ENCODE data around the gene UTF1. TPM values are rescaled to one million over a fixed set of nuclear protein-coding genes. Genes with fewer than 3 reads are reported as not detected.

Gene UTF1
- total RNA-seq, 2 experiments from 2014 or later: not detected

DNA sequence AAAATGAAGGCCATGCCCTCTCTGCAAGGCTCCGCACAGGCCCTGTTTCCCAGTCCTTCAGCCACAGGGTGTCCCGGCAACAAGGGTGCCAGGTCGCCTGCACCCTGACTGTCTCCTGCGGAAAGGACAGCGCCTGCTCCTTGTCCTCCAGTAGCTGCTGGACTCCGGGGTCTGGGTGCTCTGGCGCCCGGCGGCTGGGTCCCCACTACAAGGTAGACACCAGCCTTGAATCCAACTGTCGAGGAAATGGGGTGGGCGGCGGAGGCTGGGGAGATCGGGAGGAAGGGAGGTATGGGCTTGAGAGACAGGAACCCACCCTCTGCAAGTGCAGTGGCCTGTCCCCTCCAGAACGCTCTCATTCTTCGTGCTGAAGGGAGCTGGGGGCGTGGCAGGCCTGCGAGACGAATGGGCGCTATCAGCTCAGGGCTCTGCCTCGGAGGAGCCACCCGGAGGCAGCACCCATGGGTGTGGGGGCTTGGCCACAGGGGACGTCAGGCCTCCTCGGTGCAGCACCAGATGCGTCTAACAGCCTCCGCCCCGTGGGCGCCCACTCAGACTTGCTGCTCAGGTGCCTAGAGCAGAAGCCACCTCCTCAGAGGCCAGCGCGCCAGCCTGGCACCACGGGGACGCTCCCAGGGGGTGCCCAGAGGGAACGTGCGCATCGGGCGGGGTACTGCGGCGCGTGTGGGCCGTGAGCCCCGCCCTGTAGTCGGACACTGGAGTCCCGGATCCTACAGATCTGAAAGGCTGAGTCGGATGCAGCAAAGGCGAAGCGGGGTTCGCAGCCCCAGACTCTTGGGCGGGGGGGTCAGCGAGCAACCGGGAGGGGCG, 31.1 kb downstream of the UTF1 start:
- Histone ChIP-seq H3K79me2 (ENCODE audit: insufficient read depth, low read depth, low read length) (no peaks in the 10 kb centered on the region), H3K9me2 (ENCODE audit: insufficient read depth, low read length) (no peaks in the 10 kb centered on the region), H2AFZ (ENCODE audit: low read length) (peak overlapping the region; percentile 74; the same call in 1 of the 2 replicates), H3K4me1 (ENCODE audit: insufficient read depth, low read length, poor library complexity, severe bottlenecking) (peaks cover 26% of the 10 kb centered on the region), H3K9me3 (ENCODE audit: low read length) (no peaks in the 10 kb centered on the region), H3K4me3 (ENCODE audit: low read depth, low read length, poor library complexity, severe bottlenecking) (peak overlapping the region; percentile 69), H3K4me2 (ENCODE audit: low read length) (peak overlapping the region; percentile 97), H3K27ac (ENCODE audit: low read depth, low read length, poor library complexity, severe bottlenecking) (no peak overlapping the region), H4K20me1 (ENCODE audit: insufficient read depth, low read length) (no peaks in the 10 kb centered on the region), H3K36me3 (ENCODE audit: insufficient read depth, low read length) (no peaks in the 10 kb centered on the region)
- no peak for TF ChIP-seq EZH2phosphoT487 (IDR thresholded peaks at IDR 0.05; ENCODE audit: borderline replicate concordance, low read depth, low read length)
- TF ChIP-seq, protein P1, sequence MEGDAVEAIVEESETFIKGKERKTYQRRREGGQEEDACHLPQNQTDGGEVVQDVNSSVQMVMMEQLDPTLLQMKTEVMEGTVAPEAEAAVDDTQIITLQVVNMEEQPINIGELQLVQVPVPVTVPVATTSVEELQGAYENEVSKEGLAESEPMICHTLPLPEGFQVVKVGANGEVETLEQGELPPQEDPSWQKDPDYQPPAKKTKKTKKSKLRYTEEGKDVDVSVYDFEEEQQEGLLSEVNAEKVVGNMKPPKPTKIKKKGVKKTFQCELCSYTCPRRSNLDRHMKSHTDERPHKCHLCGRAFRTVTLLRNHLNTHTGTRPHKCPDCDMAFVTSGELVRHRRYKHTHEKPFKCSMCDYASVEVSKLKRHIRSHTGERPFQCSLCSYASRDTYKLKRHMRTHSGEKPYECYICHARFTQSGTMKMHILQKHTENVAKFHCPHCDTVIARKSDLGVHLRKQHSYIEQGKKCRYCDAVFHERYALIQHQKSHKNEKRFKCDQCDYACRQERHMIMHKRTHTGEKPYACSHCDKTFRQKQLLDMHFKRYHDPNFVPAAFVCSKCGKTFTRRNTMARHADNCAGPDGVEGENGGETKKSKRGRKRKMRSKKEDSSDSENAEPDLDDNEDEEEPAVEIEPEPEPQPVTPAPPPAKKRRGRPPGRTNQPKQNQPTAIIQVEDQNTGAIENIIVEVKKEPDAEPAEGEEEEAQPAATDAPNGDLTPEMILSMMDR (conservative IDR thresholded peaks at IDR 0.05; ENCODE audit: low read length): no peak
- BruUV-seq (replicated peaks): no TSS peak
- intact Hi-C loops (cut with micrococcal nuclease; ENCODE audit: unreplicated experiment): loop anchor here (5.0 kb wide), 1 partner anchor 46 kb away; the partner anchor contains the start of genes TUBGCP2 and ZNF511
- POLR2A ChIA-PET: no interaction called here
- DNase-seq (ENCODE audit: low spot score): peak; percentile 34
- CTCF ChIA-PET (ENCODE audit: unreplicated experiment): no interaction called here

DNA sequence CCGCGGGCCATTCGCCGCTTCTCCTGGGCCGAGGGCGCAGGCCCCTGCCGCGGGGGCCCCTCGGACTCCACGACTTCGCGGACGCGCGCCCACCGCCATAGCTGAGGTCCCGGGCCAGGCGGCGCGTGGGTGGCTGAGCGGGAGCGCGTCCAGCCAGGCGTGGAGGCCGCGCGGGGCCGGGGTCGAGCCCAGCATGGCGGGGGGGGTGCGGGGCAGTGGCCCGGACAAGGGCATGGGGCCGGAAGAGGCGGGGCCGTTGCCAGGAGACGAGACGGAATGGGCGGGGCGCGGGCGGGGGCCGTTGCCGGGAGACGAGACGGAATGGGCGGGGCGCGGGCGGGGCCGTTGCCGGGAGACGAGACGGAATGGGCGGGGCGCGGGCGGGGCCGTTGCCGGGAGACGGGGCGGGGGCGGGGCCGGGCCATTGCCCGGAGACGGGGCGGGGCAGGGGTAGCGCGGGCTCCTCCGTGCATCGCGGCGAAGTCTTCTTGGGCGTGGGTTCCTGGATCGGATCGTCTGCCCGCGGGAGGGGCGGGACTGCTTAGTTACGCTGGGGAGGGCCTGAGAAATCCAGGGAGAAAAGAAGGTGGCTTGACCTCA, 31.8 kb downstream of the UTF1 start:
- intact Hi-C loops (cut with micrococcal nuclease; ENCODE audit: unreplicated experiment): loop anchor here (5.0 kb wide), 1 partner anchor 45 kb away; the partner anchor contains the start of genes TUBGCP2 and ZNF511
- no TSS peak for BruUV-seq (replicated peaks)
- no peaks in the 10 kb centered on the region for H3K79me2 ChIP-seq (ENCODE audit: insufficient read depth, low read depth, low read length)
- DNase-seq (ENCODE audit: low spot score): peak; percentile 84
- H3K27ac ChIP-seq (ENCODE audit: low read depth, low read length, poor library complexity, severe bottlenecking): no peak overlapping the region
- no peaks in the 10 kb centered on the region for H3K9me2 ChIP-seq (ENCODE audit: insufficient read depth, low read length)
- H4K20me1 ChIP-seq (ENCODE audit: insufficient read depth, low read length): no peaks in the 10 kb centered on the region
- no peaks in the 10 kb centered on the region for H3K36me3 ChIP-seq (ENCODE audit: insufficient read depth, low read length)
- peak overlapping the region; percentile 74; the same call in 1 of the 2 replicates for H2AFZ ChIP-seq (ENCODE audit: low read length)
- POLR2A ChIA-PET: no interaction called here
- no peaks in the 10 kb centered on the region for H3K9me3 ChIP-seq (ENCODE audit: low read length)
- no peak for TF ChIP-seq EZH2phosphoT487 (IDR thresholded peaks at IDR 0.05; ENCODE audit: borderline replicate concordance, low read depth, low read length)
- TF ChIP-seq, protein P1 (conservative IDR thresholded peaks at IDR 0.05; ENCODE audit: low read length): no peak
- H3K4me1 ChIP-seq (ENCODE audit: insufficient read depth, low read length, poor library complexity, severe bottlenecking): peaks cover 26% of the 10 kb centered on the region
- CTCF ChIA-PET (ENCODE audit: unreplicated experiment): no interaction called here
- H3K4me3 ChIP-seq (ENCODE audit: low read depth, low read length, poor library complexity, severe bottlenecking): peak overlapping the region; percentile 69
- H3K4me2 ChIP-seq (ENCODE audit: low read length): peak overlapping the region; percentile 97

Data from OCI-LY7 (cell line).